Keratinocyte (primary cell): ENCODE results near the gene NOL9. TPM values are rescaled to one million over a fixed set of nuclear protein-coding genes. Genes with fewer than 3 reads are reported as not detected.

Experiments used
- DNase-seq: peaks from one replicate; pipeline ENCODE4 v3.0.0-alpha.2; 2011; ENCODE audit warnings: low read depth, missing footprints, low spot score
- FAIRE-seq: peaks from 2 replicates; lab custom pipeline; 2011; peaks lifted over from hg19 to GRCh38; lab: Jason Lieb, UNC
- H2AFZ ChIP-seq: 2 replicates; pipeline ENCODE4 v1.6.0; 2012; ENCODE audit warnings: low read length, control low read depth, inconsistent platforms; ENCODE audit not compliant: control insufficient read depth
- H3K27ac ChIP-seq: 2 replicates; pipeline ENCODE4 v1.5.1; 2011; ENCODE audit warnings: low read length; ENCODE audit not compliant: control insufficient read depth, insufficient read depth
- H3K27me3 ChIP-seq: 3 replicates; pipeline ENCODE4 v1.6.0; 2011; ENCODE audit warnings: low read length; ENCODE audit not compliant: control insufficient read depth, insufficient read depth; ENCODE audit errors: extremely low read depth
- H3K36me3 ChIP-seq, 2 experiments: 2 replicates in 1 of 2; 3 replicates in 1 of 2; pipeline ENCODE4 v1.5.1; 2011; ENCODE audit warnings: low read length in 2 of 2, mild to moderate bottlenecking in 1 of 2; ENCODE audit not compliant: control insufficient read depth in 2 of 2, insufficient read depth in 2 of 2; ENCODE audit errors: extremely low read depth in 1 of 2
- H3K4me1 ChIP-seq: 3 replicates; pipeline ENCODE4 v1.5.1; 2011; ENCODE audit warnings: low read length; ENCODE audit not compliant: control insufficient read depth, insufficient read depth; ENCODE audit errors: extremely low read depth
- H3K4me2 ChIP-seq: 3 replicates; pipeline ENCODE4 v1.6.0; 2011; ENCODE audit warnings: low read depth, low read length; ENCODE audit not compliant: control insufficient read depth, insufficient read depth; ENCODE audit errors: extremely low read depth
- H3K4me3 ChIP-seq, 3 experiments: fragments of 200-600 bp in 1 of 3; sonication (generic) in 1 of 3; 2 replicates in 2 of 3; 3 replicates in 1 of 3; pipeline ENCODE4 v1.5.1; 2011 to 2016; ENCODE audit warnings: low read length in 3 of 3, mild to moderate bottlenecking in 3 of 3, control low read depth in 2 of 3, inconsistent platforms in 1 of 3, low read depth in 1 of 3, mixed read lengths in 1 of 3, mixed run types in 1 of 3, moderate library complexity in 1 of 3; ENCODE audit not compliant: control insufficient read depth in 2 of 3, insufficient read depth in 2 of 3; ENCODE audit errors: extremely low read depth in 1 of 3
- H3K79me2 ChIP-seq: 2 replicates; pipeline ENCODE4 v1.6.0; 2012; ENCODE audit warnings: low read length; ENCODE audit not compliant: control insufficient read depth, insufficient read depth
- H3K9ac ChIP-seq: 3 replicates; pipeline ENCODE4 v1.6.0; 2011; ENCODE audit warnings: low read length; ENCODE audit not compliant: control insufficient read depth, insufficient read depth; ENCODE audit errors: extremely low read depth
- H3K9me1 ChIP-seq: 3 replicates; pipeline ENCODE4 v1.6.0; 2011; ENCODE audit warnings: low read length; ENCODE audit not compliant: control insufficient read depth, insufficient read depth; ENCODE audit errors: extremely low read depth
- H3K9me3 ChIP-seq: 2 replicates; pipeline ENCODE4 v1.5.1; 2012; ENCODE audit warnings: low read depth, low read length; ENCODE audit not compliant: control insufficient read depth
- H4K20me1 ChIP-seq: 3 replicates; pipeline ENCODE4 v1.6.0; 2011; ENCODE audit warnings: low read length; ENCODE audit not compliant: control insufficient read depth, insufficient read depth; ENCODE audit errors: extremely low read depth
- EZH2 ChIP-seq: IDR thresholded peaks from one replicate; pipeline ENCODE4 v1.6.1; 2012; ENCODE audit warnings: inconsistent platforms, mild to moderate bottlenecking, low read length, moderate library complexity
- dilution Hi-C: fragments of 300-500 bp; cut with MboI; formaldehyde crosslinking; loops from one replicate; pipeline ENCODE4 v1.7.0; 2020; ENCODE audit warnings: low sequenced_read_pairs; ENCODE audit not compliant: extremely low pct_ligation_motif_present
- polyA plus RNA-seq, 5 experiments: library from polyadenylated mRNA; depleted of rRNA in 3 of 5; stranded (reverse) in 3 of 5; stranded (forward) in 1 of 5; unstranded in 1 of 5; fragments of >200 nt; gene quantifications; 1 replicate in 1 of 5; 2 replicates in 3 of 5; 3 replicates in 1 of 5; pipeline versions ENCODE4 v1.2.1 to v1.2.3, GENCODE V29; 2011 to 2012; ENCODE audit warnings: missing spikeins in 2 of 5, low read depth in 1 of 5, low replicate concordance in 1 of 5
- TF ChIP-seq, protein P1 (sequence below), 3 experiments: IDR thresholded peaks in 1 of 3; conservative IDR thresholded peaks in 1 of 3; optimal IDR thresholded peaks in 1 of 3; 2 replicates in 2 of 3; 3 replicates in 1 of 3; pipeline versions ENCODE3 to v1.5.1; 2011; ENCODE audit warnings: low read length in 3 of 3, mild to moderate bottlenecking in 3 of 3, moderate library complexity in 2 of 3, control low read depth in 1 of 3, inconsistent platforms in 1 of 3; ENCODE audit not compliant: insufficient read depth in 2 of 3; ENCODE audit errors: extremely low read depth in 1 of 3

Gene NOL9
- polyA plus RNA-seq, 1 donor (not counting 4 experiments of a cell fraction or from before 2014, with no cell fraction given): 24.6 TPM

GRCh38 chr1:6506210-6507036 lies 47.9 kb downstream of the NOL9 start:
- no peaks in the 10 kb centered on the region for H3K9me1 ChIP-seq
- no peaks in the 10 kb centered on the region for H4K20me1 ChIP-seq
- H3K27ac ChIP-seq: no peak overlapping the region
- H3K9me3 ChIP-seq: no peaks in the 10 kb centered on the region
- TF ChIP-seq, protein P1, sequence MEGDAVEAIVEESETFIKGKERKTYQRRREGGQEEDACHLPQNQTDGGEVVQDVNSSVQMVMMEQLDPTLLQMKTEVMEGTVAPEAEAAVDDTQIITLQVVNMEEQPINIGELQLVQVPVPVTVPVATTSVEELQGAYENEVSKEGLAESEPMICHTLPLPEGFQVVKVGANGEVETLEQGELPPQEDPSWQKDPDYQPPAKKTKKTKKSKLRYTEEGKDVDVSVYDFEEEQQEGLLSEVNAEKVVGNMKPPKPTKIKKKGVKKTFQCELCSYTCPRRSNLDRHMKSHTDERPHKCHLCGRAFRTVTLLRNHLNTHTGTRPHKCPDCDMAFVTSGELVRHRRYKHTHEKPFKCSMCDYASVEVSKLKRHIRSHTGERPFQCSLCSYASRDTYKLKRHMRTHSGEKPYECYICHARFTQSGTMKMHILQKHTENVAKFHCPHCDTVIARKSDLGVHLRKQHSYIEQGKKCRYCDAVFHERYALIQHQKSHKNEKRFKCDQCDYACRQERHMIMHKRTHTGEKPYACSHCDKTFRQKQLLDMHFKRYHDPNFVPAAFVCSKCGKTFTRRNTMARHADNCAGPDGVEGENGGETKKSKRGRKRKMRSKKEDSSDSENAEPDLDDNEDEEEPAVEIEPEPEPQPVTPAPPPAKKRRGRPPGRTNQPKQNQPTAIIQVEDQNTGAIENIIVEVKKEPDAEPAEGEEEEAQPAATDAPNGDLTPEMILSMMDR (optimal IDR thresholded peaks at IDR 0.05 in 1 of 3, IDR thresholded peaks at IDR 0.05 in 1 of 3, conservative IDR thresholded peaks at IDR 0.05 in 1 of 3; ENCODE audit: extremely low read depth in 1 of 3, insufficient read depth in 2 of 3, low read length in 3 of 3): no peak
- TF ChIP-seq EZH2: no peak
- no peak overlapping the region for H2AFZ ChIP-seq
- no peak overlapping the region for H3K4me2 ChIP-seq
- FAIRE-seq (no peak), DNase-seq (no peak)
- H3K9ac ChIP-seq: no peak overlapping the region
- H3K27me3 ChIP-seq: peaks cover 4% of the 10 kb centered on the region
- H3K4me3 ChIP-seq: no peak overlapping the region
- no peaks in the 10 kb centered on the region for H3K4me1 ChIP-seq
- no peaks in the 10 kb centered on the region for H3K79me2 ChIP-seq
- no peaks in the 10 kb centered on the region for H3K36me3 ChIP-seq
- dilution Hi-C loops: no loop called here

DNA sequence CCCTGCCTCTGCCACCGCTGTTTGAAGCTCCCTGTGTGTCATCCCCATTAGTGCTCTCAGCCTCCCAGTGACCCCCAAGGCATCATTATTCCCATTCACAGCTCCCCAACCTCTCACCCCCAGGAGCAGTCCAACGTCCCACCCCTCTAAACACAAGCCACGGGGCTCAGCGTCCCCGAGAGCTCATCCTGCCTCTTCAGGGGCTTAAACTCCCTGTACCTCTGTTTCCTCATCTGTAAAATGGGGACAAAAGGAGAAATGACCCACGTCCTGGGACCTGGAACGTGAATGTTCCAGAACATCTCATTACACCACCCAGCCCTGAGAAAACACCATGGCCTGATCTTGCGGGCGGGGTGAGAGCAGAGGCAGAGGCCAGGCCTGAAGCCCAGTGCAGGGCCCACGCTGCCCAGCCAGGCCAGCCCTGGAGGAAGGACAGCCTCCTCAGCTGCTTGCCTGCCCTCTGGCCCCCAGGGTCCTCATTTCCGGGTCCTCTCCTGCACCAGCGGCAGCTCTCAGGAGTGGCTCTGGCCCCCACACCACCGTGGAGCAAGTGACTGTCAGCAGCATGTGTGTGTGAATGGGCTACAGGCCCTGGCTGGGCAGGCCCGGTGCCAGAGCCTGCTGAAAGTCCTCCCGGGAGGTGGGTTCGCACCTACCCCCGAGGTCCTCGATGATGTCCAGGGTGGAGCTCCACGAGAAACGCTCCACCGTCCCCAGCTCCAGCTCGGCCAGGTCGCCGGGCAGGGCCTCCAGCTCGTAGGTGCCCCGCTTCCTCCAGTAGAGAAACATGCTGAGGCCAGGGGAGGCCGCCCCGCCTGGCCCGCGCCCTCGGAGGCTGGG lies 48.7 kb downstream of the NOL9 start:
- no peak overlapping the region for H3K4me2 ChIP-seq
- H3K79me2 ChIP-seq: no peaks in the 10 kb centered on the region
- no peaks in the 10 kb centered on the region for H3K9me3 ChIP-seq
- no peaks in the 10 kb centered on the region for H4K20me1 ChIP-seq
- H3K36me3 ChIP-seq: no peaks in the 10 kb centered on the region
- H3K4me1 ChIP-seq: no peaks in the 10 kb centered on the region
- H3K27me3 ChIP-seq: peaks cover 6% of the 10 kb centered on the region
- no peak overlapping the region for H2AFZ ChIP-seq
- H3K4me3 ChIP-seq: no peak overlapping the region
- FAIRE-seq (no peak), DNase-seq (no peak)
- no peak overlapping the region for H3K9ac ChIP-seq
- no peaks in the 10 kb centered on the region for H3K9me1 ChIP-seq
- dilution Hi-C loops: no loop called here
- TF ChIP-seq, protein P1 (optimal IDR thresholded peaks at IDR 0.05 in 1 of 3, IDR thresholded peaks at IDR 0.05 in 1 of 3, conservative IDR thresholded peaks at IDR 0.05 in 1 of 3; ENCODE audit: extremely low read depth in 1 of 3, insufficient read depth in 2 of 3, low read length in 3 of 3): no peak
- TF ChIP-seq EZH2: no peak
- no peak overlapping the region for H3K27ac ChIP-seq
